SHP77 treated with DMSO at 0.1 percent for 48 hours (cell line): ENCODE measurements around the gene HTRA1.

Experiments
- DNase-seq: peaks from one replicate; lab custom pipeline; 2025; lab: John Stamatoyannopoulos, UW

Gene HTRA1

DNA sequence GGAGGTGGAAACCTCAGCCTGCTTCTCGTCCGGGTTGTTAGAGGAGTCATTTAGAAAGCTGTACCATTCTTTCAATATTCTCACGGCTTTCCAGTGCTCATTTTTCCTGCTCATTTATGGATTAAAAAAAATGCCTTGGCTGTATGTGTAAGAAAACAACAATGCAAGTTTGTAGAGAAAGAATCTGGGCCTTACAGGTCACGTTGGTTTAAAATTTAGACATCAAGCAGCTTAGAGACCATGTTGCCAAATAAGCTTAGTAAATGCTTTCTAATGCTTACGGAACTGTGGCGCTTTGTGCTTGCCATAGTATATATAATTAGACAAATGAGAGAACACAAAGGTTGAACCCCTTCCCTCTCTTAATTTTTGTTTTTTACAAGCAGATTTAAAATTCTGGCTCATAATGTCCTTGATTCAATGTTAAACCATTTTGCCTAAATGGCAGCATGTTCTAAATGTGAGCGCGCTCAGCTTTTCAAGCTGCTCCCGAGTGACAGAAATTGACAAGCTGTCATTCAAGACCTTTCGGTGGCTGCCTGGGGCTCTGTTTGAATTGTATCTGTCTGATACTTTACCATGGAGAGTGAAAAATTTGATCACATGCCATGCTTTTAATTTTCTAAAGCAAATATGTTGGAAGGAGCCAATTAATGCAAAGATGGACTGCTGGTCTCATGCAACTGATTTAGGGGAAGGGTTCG lies 5.8 kb upstream of the HTRA1 start:
- no peak for DNase-seq

GRCh38 chr10:122457934-122458333 lies 3.4 kb upstream of the HTRA1 start:
- DNase-seq: no peak

GRCh38 chr10:122458693-122459092 lies 2.7 kb upstream of the HTRA1 start:
- DNase-seq: no peak

DNA sequence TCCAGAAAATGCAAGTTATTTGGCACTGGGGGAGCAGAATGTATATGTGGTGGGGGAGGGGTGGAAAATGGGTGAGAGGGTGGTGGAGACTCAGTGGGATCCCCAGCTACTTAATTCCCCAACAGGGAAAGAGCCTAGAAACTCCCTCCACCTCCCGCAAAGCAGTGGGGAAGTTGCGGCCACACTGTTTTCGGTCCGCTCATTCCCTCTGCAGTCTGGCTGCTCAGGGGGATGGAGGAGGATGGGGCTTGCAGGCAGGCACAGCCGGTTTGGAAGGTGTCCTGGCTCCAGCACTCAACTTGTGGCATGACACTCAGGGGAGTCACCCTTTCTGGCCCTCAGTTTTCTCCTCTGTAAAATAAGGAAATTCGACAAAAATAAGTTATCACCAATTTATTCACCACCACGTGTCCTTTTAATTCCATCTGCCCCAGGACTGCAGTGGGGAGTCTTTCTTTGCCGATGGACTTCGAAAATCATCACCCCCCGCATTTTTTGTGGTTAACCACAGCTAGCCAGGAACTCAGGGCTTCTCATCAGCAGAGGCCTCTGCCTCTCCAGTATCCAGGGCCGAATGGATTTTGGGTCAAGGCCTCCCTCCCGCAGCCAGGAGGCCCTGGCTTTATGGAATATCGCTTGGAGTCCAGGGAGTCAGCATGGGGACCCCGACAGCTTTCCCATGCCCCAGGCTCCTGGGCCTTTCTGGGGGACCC lies 1.6 kb upstream of the HTRA1 start:
- DNase-seq: no peak

GRCh38 chr10:122460891-122461293 lies 461 bp upstream of the HTRA1 start:
- DNase-seq: no peak

- DNase-seq: no peak
These were observed 578 bp downstream of the HTRA1 start for GRCh38 chr10:122461729-122462532.

DNA sequence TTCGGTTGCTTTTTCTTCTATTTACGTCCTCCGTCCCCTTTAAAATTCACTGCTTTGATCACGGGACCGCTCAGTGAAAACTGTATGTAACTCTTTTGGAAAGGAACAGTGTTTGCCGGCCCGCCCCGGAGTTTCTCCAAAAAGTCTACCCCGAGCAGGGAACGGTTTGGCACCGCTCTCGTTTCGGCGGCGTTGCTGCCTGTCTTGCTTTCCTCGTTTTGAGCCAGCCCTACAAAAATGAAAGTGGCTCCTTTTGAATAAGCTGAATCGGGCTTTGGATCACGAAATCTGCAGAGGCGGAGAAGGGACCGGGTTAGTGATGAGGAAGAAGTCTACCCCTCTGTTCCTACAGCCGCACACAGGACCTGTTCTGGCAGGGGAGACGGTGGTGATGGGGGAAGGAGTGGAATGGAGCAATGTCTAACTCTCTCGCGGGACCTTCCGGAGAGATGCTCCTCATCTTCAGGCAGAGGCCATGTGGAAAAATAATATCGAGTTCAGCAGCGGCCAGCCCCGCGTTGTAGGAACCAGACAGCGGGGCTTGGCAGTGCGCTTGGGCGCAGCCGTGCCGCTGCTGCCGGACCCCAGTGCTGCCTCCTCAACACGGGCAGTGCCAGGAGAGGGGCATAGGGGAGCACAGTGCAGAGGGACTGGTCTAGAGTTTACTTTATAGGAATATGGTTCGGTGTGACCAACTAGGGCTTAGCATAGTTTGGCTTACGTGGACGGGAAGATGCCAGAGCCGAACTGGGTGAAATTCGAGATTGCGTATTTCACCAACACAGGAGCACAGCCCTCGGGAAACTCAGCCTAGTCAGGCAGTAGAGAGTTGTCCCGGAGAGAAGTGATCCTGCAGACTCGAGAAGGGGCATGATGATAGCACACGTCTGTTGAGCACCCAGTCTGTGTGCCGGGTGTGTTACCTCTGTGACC lies 1.4 kb downstream of the HTRA1 start:
- no peak for DNase-seq

DNA sequence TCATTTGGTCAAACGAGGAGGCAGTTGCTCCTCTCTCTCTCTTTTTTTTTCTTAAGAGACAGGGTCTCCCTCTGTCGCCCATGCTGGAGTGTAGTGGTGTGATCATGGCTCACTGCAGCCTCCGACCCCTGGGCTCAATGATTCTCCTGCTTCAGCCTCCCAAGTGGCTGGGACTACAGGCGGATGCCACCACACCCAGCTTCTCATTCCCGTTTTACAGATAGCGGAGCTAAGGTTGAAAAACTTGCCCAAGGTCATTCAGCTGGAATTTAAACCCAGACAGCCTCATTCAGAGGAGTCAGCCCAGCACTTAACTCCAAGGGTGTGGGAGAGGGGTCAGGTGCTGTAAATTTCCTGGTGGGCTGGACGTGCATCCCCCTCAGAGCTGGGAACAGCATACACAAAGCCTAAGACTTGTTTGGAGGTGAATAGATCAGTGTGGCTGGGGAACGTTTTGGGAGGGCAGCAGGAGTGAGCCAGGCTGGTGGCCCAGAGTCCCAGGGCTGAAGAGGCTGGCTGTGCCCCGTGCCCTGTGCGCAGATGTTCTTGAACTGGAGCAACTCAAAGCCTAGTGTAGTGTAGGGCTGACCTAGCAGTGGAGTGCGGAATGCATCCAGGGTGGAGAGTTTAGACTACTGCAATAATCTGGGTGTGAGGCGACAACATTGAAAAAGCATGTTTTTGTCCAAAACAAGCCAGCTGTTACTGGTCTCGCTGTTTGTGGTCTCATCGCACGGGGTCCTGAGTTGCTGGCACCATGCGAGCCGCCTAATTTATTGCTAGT lies 2.3 kb downstream of the HTRA1 start:
- DNase-seq: no peak

DNA sequence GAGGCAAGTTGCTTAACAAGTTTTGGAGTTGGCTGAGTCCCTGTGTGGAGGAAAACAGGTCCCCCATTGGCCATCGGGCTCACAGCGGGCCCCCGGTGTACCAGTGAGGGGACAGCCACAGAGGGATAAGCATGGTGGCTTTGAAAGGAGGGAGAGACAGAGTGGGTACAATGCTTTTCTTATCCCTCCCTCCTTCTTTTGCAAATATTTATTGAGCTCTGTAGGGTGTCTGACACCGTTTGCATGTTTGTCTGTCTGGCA lies 2.8 kb downstream of the HTRA1 start:
- DNase-seq: no peak

GRCh38 chr10:122464586-122464985 lies 3.2 kb downstream of the HTRA1 start:
- DNase-seq: peak; percentile 25

DNA sequence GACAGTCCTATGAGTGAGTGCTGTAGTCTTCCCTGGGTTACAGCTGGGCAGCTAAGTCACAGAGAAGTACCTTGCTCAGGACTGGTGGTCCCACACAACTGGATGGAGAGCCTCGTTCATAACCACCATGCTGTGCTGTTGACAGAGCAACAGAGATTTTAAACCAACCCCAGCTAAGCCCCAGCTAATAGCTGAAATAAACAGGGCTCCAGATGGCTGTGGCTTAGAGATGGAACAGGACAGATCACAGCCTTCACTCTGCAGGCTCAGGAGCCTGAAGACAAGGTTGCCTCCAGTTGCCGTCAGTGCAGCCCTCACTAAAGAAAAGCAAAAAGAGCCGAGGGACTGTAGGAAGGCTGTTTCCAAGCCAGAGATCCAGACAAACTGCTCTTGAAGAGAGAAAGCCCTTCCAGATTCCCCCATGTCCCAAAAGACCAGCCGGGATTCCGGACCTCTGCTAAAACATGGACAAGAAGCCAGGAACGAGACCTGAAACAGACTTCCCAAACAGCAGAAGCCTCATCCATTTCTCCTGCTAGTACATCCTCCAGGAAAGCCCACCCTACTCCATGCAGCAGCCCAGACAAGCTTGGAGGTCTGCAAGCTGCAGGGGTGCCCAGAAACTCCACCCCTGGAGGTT lies 4.2 kb downstream of the HTRA1 start:
- DNase-seq: no peak

- no peak for DNase-seq
These were observed 5.6 kb downstream of the HTRA1 start for GRCh38 chr10:122466951-122467381.

DNA sequence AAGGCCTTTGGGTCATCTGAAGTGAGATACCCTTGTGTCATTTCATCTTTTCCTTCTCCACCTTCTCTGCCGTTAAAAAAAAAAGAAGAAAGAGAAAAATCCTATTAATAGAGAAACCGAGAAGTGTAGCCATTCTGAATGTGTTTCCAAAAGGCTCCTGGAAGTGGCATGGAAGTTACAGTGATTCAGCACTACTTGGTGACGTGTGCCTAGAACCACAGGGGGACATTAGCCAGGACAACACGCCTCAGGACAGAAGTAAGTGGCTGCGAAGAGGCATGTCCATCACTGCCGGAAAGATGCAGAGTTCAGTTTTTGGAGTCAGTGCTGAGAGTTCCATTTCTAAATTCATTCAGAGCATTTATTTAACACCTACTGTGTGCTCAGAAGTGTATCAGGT lies 6.3 kb downstream of the HTRA1 start:
- no peak for DNase-seq

DNA sequence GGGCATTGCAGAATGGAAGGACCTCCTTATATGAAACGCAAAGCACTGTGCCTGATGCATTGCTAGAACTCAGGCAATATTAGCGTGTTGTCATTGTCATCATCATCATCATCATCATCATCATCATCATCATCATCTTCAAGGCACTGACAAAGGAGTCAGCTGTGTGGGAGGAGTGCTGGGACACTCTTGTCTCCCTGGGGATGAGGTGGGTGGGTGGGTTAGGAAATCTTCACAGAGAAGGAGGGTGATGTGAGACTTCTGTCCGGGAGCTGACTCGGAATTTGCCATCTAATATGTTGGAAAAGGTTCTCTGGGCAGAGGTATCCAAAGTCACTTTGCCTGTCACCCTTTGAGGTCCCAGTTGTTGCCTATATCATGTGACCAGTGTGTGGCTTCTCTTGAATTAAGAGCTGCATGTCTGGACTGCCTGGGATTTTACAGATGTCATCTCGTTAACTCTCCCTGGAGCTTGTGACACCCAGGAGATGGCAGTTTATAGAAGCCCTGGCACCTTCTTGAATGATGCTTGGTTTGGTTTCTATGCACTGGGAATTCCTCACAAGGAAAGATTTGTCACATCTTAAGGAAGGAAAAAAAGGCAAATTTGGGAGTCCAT lies 7.1 kb downstream of the HTRA1 start:
- DNase-seq: no peak

GRCh38 chr10:122468926-122469781 lies 7.8 kb downstream of the HTRA1 start:
- DNase-seq: no peak

- DNase-seq: no peak
These were observed 8.5 kb downstream of the HTRA1 start for GRCh38 chr10:122469848-122470247.

- no peak for DNase-seq
These were observed 10.3 kb downstream of the HTRA1 start for GRCh38 chr10:122471531-122472177.

- DNase-seq: no peak
These were observed 11.8 kb downstream of the HTRA1 start for GRCh38 chr10:122473116-122473515.
